Transverse colon (tissue), 4 donors: Measurements from ENCODE around the gene ZBTB7B. TPM values are rescaled to one million over a fixed set of nuclear protein-coding genes. Genes with fewer than 3 reads are reported as not detected.

Source experiments
- DNase-seq: peaks from one replicate; pipeline ENCODE4 v3.0.0-alpha.2; 2019
- H3K27ac ChIP-seq, 4 donors: fragments of 200-600 bp; sonication (generic); 2 replicates each; pipeline ENCODE4 v1.5.1; 2016 to 2018; ENCODE audit warnings: inconsistent platforms in 4 of 4
- H3K27me3 ChIP-seq: fragments of 200-600 bp; sonication (generic); 2 replicates; pipeline ENCODE4 v1.5.1; 2017; ENCODE audit warnings: inconsistent platforms
- H3K36me3 ChIP-seq, 4 donors: fragments of 200-600 bp; sonication (generic); 2 replicates each; pipeline ENCODE4 v1.5.1; 2017 to 2019; ENCODE audit warnings: inconsistent platforms in 4 of 4
- H3K4me1 ChIP-seq, 4 donors: fragments of 200-600 bp; sonication (generic); 2 replicates each; pipeline ENCODE4 v1.5.1; 2017 to 2020; ENCODE audit warnings: inconsistent platforms in 4 of 4
- H3K4me3 ChIP-seq, 4 donors: fragments of 200-600 bp; sonication (generic); 1 replicate in 1 of 4; 2 replicates in 3 of 4; pipeline versions ENCODE4 v1.5.1 to v1.6.1; 2017 to 2019; ENCODE audit warnings: inconsistent platforms in 4 of 4
- H3K9me3 ChIP-seq, 2 donors: fragments of 200-600 bp; sonication (generic); 2 replicates each; pipeline ENCODE4 v1.5.1; 2017 to 2019; ENCODE audit warnings: inconsistent platforms in 2 of 2
- EP300 ChIP-seq: sonication (generic); formaldehyde crosslinking; IDR thresholded peaks from one replicate; pipeline ENCODE4 v1.6.1; 2017; ENCODE audit warnings: antibody characterized with exemption, low read depth
- POLR2A ChIP-seq: fragments of 450-650 bp; IDR thresholded peaks from one replicate; pipeline ENCODE4 v1.6.1; 2016; ENCODE audit warnings: antibody characterized with exemption, mild to moderate bottlenecking, moderate library complexity
- POLR2AphosphoS5 ChIP-seq, 3 donors: sonication (generic); formaldehyde crosslinking; IDR thresholded peaks; one replicate each; pipeline ENCODE4 v1.6.1; 2016; ENCODE audit warnings: antibody characterized with exemption in 3 of 3
- WGBS, 2 donors: methylation state at CpG; one replicate each; pipeline ENCODE4 v1.1.5; 2018; ENCODE audit warnings: low coverage in 1 of 2; 5-methylcytosine and 5-hydroxymethylcytosine counted together
- in situ Hi-C, 4 donors: fragments of 200-750 bp; cut with MboI; loops; one replicate each; pipeline versions ENCODE4 v1.15.0 to v1.15.1; 2017; ENCODE audit warnings: low sequenced_read_pairs in 3 of 4, low pct_ligation_motif_present in 1 of 4, low pct_unique_long_range_greater_than_20kb in 1 of 4
- intact Hi-C: fragments of 100-400 bp; cut with DNase I; formaldehyde crosslinking; loops from one replicate; pipeline ENCODE4 v1.15.1; 2023; ENCODE audit warnings: low total_unique reads
- total RNA-seq, 4 donors: library from RNA; depleted of rRNA; stranded (reverse); fragments of >200 nt; gene quantifications; one replicate each; pipeline ENCODE4 v1.1.0, GENCODE V29; 2016
- TF ChIP-seq, protein P1 (sequence below), 5 experiments: fragments of 200-600 bp in 3 of 5; fragments of 450-650 bp in 2 of 5; sonication (generic) in 3 of 5; IDR thresholded peaks; 1 replicate in 2 of 5; 2 replicates in 3 of 5; pipeline ENCODE4 v1.5.1; 2016 to 2017; ENCODE audit warnings: antibody characterized with exemption in 5 of 5, inconsistent platforms in 3 of 5, mild to moderate bottlenecking in 2 of 5, moderate library complexity in 1 of 5

Gene ZBTB7B
- total RNA-seq, 4 donors from 2014 or later = 85.2 to 513 (median 272) TPM

DNA sequence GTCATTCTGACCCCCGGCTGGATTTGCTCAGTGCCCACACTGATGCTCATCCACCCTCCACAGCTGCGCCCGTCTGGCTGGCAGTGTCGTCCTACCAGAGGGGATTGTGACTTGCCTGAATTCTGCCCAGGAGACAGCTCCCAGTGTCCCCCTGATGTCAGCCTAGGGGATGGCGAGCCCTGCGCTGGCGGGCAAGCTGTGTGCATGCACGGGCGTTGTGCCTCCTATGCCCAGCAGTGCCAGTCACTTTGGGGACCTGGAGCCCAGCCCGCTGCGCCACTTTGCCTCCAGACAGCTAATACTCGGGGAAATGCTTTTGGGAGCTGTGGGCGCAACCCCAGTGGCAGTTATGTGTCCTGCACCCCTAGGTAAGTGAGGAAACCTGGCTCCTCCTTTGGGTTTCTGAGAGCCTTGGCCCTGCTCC, 55.2 kb downstream of the ZBTB7B start:
- peaks cover 0 to 28% (median 0%) of the 10 kb centered on the region in 4 donors for H3K36me3 ChIP-seq
- 100% methylated on average over 7 of the region's 13 CpGs; no CpG with 5 or more reads in 1 of the 2 donors for WGBS, 2 donors
- H3K4me3 ChIP-seq = no peak overlapping the region
- intact Hi-C loops = no loop called here
- in situ Hi-C loops = loop anchor here in 3 of 4 donors (25.0 kb wide), 1 partner anchor 95 kb away; the partner anchor contains the start of genes CKS1B (in 3 of the 3), PBXIP1 (in 3 of the 3), PYGO2 (in 3 of the 3) and SHC1 (in 3 of the 3)
- no peak for TF ChIP-seq POLR2AphosphoS5 (IDR thresholded peaks at IDR 0.05)
- no peak for TF ChIP-seq EP300
- no peak for TF ChIP-seq POLR2A
- TF ChIP-seq, protein P1, sequence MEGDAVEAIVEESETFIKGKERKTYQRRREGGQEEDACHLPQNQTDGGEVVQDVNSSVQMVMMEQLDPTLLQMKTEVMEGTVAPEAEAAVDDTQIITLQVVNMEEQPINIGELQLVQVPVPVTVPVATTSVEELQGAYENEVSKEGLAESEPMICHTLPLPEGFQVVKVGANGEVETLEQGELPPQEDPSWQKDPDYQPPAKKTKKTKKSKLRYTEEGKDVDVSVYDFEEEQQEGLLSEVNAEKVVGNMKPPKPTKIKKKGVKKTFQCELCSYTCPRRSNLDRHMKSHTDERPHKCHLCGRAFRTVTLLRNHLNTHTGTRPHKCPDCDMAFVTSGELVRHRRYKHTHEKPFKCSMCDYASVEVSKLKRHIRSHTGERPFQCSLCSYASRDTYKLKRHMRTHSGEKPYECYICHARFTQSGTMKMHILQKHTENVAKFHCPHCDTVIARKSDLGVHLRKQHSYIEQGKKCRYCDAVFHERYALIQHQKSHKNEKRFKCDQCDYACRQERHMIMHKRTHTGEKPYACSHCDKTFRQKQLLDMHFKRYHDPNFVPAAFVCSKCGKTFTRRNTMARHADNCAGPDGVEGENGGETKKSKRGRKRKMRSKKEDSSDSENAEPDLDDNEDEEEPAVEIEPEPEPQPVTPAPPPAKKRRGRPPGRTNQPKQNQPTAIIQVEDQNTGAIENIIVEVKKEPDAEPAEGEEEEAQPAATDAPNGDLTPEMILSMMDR (IDR thresholded peaks at IDR 0.05) = no peak
- no peak for DNase-seq
- no peaks in the 10 kb centered on the region for H3K27me3 ChIP-seq
- no peaks in the 10 kb centered on the region for H3K9me3 ChIP-seq
- no peak overlapping the region for H3K27ac ChIP-seq
- H3K4me1 ChIP-seq = peaks cover 12 to 24% (median 19%) of the 10 kb centered on the region in 4 donors

DNA sequence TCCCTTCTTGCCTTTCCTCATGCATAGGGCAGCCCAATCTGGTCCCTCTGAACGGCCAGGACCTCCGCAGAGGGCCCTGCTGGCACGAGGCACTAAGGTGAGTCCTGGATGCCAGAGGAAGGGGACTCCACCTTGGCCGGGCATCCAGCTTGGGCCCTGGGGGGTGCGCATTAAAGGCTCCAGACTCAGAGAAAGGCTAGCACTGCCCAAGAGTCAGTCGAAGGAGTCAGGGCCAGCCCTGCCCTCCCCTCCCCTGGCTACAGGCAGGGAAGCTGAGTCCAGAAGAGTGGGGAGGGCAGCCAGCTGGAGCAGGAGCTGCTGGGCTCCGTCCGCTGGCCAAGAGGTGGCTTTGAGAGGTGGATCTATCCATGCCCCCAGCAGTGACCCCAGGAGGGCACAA, 58.1 kb downstream of the ZBTB7B start:
- intact Hi-C loops (loop anchor here (10.0 kb wide), 1 partner anchor 506 kb away; the partner anchor contains the start of gene UBE2Q1), in situ Hi-C loops (loop anchor here in 3 of 4 donors (25.0 kb wide), 1 partner anchor 98 kb away; the partner anchor contains the start of genes CKS1B (in 3 of the 3), PBXIP1 (in 3 of the 3), PYGO2 (in 3 of the 3) and SHC1 (in 3 of the 3))
- Histone ChIP-seq H3K27ac (no peak overlapping the region), H3K4me1 (peaks cover 20 to 38% (median 34%) of the 10 kb centered on the region in 4 donors), H3K9me3 (no peaks in the 10 kb centered on the region), H3K36me3 (peaks cover 0 to 15% (median 0%) of the 10 kb centered on the region in 4 donors), H3K4me3 (no peak overlapping the region), H3K27me3 (no peaks in the 10 kb centered on the region)
- DNase-seq = no peak
- 83% methylated on average over 5 of the region's 8 CpGs; no CpG with 5 or more reads in 1 of the 2 donors for WGBS, 2 donors
- TF ChIP-seq, protein P1 (IDR thresholded peaks at IDR 0.05) = no peak
- TF ChIP-seq EP300 = no peak
- TF ChIP-seq POLR2A = no peak

DNA sequence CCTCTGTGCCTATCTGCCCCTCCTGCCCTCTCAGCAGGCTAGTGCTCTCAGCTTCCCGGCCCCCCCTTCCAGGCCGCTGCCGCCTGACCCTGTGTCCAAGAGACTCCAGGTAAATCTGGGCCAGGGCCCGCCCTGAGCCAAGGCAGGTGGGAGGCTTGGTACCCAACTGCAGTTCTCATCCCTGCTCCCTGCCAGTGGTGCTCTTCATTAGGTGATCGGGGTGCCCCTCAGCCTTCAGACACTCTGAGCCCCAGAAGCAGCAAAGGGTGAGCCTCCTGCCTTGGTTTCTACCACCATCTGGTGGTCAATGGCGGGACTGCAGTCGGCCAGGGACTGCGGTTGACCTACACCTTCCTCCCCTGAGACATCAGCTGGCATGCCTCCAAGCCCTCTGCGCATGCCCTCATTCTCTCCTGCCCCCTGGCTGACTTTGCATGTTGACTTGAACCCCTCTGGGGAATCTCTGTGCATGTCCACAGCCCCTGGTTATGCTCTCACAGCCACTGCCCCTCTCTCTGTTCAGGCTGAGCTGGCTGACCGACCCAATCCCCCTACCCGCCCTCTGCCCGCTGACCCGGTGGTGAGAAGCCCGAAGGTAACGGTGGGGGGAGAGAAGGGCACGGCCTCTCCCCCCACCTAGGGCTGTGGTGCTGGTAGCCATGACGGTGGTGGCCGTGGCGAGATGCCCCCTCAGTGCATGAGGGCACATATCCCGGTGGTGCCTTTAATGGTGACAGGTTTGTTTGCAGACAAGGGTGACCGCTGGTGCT, 59.0 kb downstream of the ZBTB7B start:
- H3K36me3 ChIP-seq = peaks cover 0 to 9% (median 0%) of the 10 kb centered on the region in 4 donors
- intact Hi-C loops (loop anchor here (10.0 kb wide), 1 partner anchor 507 kb away; the partner anchor contains the start of gene UBE2Q1), in situ Hi-C loops (loop anchor here in 3 of 4 donors (25.0 kb wide), 1 partner anchor 99 kb away; the partner anchor contains the start of genes CKS1B (in 3 of the 3), PBXIP1 (in 3 of the 3), PYGO2 (in 3 of the 3) and SHC1 (in 3 of the 3))
- H3K27me3 ChIP-seq = no peaks in the 10 kb centered on the region
- DNase-seq = peak; percentile 95
- WGBS, 2 donors = 28% methylated on average over 17 of the region's 21 CpGs; no CpG with 5 or more reads in 1 of the 2 donors
- no peak overlapping the region for H3K4me3 ChIP-seq
- peak overlapping the region in 1 of 4 donors; percentile 93 for H3K27ac ChIP-seq
- peaks cover 20 to 38% (median 34%) of the 10 kb centered on the region in 4 donors for H3K4me1 ChIP-seq
- no peaks in the 10 kb centered on the region for H3K9me3 ChIP-seq
- TF ChIP-seq EP300 = no peak
- TF ChIP-seq, protein P1 (IDR thresholded peaks at IDR 0.05) = peak; percentile 99 to 100 (median 99)
